IPS-NIHi7 (cell line): ENCODE data around the gene HSD17B8.

Experiments used
- DNase-seq: peaks from one replicate; pipeline ENCODE4 v3.0.0; 2012; ENCODE audit warnings: mixed read lengths; ENCODE audit errors: extremely low spot score

The HSD17B8 gene

DNA sequence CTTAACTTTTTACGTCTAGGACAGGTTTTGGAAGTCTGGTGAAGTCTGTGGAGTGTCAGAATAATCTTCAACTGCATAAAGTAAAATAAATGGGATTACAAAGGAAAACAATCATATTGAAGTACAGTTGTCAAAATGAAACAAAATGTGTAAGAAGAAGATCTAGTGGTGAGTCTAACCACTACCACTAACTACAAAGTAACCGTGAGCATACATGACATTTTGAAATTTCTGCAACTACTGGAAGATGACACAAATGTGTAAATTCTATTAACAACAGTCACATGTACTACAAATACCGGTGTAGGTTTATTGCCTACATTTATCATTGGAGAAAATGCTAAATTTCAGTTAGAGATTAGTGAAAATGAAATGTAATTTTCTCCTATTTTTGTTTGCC is 37.5 kb downstream of the HSD17B8 start:
- no peak for DNase-seq

DNA sequence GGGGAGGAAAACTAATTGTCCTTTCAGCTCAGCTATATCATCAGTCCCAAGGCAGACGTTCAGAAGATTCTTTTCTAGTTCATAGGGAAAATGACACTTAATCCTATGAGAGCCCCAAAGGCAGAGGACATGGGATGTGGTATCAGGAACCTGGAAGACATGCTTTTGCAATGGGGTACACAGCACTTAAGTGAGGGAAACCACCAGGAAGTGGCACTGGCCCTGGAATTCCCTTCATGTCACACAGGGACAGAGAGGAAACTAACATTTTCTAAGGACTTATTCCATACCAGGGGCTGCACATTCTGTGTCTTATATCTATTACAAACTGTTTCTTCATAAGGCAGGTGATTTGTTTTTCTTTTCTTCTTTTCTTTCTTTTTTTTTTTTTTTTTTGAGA is 39.0 kb downstream of the HSD17B8 start:
- DNase-seq: no peak

DNA sequence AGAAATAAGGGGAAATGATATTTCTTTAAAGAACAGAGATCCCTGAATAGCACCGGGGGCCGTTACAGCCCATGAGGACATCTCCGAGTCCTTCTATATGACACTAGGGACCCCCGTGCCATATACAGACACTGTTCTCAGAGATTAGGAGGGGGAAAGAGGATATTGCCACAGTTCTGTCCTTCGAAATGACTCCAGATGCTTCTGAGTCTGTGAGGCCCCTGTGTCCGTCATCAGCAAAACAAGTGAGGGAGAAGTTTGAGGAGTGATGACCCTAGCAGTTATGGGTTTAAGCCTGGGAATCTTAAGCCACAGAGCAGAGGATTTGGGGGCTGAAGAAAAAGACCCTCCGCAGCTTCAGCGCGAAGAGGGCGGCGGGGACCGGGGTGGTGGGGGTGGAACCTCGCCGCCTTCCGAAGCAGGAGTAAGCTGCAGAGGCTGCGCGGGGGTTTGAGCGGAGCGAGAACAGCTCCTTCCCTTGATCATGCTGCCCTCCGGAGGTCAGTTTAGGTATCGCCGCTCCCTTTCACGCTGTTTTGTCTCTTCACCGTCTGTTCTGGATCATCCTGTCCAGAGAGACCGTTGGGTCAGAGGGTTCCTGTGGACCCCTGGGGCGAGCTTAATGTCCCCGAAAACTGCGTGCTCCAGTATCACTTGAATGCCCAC is 43.7 kb downstream of the HSD17B8 start:
- DNase-seq: peak; percentile 83

DNA sequence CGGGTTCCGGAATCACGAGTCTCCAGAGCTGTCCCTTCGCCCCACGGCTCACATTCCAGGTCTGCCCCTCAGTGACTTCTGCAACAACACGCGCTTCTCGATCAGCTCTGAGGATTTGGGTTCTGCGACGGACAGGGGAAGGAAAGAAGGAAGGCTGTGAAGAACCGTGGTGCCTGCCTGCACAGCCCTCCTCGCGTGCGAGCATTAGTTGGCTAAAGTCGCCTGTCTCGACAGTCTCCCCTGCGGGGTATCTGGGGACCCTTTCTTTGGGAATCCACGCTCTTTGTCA is 44.1 kb downstream of the HSD17B8 start:
- no peak for DNase-seq

DNA sequence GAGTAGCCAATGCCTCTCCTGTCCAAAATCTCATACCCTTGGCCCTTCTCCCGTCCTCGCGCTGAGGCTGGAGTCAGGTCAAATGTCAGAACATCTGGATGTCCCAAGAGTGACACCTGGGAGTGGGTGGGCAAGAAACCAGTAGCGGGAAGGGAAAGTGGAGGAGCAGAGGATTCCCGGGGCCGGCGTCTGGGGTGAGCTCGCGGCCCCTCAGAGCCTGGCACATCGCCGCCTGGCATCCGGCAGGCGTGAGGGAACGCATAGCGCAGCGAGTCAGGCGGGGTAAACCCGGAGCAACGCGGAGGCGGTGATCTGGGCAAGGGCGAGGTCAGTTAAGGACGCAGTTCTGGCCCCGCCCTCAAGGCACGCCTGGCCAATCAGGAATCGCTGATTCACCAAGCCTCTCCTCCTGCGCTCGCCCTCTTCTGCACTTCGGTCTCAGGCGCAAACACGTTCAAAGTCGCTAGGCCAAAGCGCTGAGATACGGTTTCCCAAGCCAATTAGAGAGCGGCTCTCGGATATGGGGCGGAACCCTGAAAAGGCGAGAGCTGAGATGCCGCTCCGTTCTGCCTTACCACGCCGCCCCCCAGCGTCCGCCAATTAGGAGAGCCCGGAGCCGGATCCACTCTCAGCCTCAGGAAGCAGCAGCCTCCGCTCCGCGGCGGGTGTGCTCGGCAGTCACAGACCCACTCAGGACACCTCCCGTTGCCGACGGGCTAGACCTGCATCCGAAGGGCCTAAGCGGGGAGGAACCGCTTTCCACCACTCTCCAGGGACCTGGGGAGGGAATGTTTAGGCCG is 44.7 kb downstream of the HSD17B8 start:
- peak; percentile 92 for DNase-seq

DNA sequence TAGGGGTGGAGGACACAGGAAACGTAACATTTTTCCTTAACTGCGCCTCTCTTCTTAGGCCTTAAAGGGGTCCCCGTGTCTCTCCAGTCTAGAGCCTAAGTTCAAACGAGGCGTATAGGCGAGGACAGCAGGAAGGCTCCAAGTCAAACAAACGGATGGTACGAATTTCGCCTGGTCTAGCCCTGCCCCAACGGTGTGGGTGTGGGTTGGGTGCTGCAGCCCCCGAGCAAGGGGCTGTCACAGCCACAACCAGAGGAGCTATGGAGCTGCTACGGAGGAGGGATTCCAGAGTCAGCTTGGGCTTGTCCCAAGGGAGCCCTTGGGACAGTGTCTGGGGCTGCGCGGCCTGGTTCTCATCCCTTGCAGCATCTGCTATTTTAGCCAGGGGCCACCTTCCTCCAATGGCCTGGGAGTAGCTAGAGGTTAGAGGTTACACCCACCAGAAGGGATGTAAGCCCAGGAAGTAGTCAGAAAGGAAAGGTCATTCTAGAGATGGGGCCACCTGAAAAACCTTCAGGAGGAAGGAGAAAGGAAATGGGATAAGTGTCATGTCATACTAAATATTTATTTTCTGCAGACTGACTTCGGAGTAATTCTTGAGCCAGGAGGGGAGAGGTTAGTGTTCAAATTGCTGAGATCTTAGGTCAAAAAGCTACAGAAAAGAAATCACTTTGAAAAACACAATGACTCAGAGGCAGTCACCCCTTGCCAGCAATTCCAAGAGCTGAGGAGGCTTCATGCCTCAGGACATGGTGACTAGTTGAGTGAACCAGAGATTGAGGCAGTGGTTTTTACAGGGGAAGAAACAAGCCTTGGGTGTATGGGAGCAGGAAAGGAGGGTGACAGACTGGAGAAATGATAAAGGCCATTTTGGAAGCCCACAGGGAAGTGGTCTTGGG is 45.5 kb downstream of the HSD17B8 start:
- peak; percentile 15 for DNase-seq

DNA sequence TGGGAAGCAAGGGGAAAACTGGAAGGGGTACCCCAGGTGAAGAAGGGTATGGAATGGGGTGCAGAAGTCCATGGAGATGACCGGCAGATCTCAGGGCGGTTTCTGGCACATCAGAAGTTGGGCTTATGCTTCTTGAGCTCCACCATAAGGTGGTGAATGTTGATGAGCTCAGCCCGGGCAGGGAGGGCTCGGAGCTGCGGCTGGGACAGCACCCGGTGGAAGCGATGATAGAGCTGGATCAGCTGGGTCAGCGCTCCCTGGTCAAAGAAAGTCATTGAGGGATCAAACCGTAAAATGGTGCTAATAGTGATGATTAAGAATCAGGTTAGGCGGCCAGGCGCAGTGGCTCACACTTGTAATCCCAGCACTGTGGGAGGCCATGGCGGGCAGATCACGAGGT is 46.3 kb downstream of the HSD17B8 start:
- no peak for DNase-seq

DNA sequence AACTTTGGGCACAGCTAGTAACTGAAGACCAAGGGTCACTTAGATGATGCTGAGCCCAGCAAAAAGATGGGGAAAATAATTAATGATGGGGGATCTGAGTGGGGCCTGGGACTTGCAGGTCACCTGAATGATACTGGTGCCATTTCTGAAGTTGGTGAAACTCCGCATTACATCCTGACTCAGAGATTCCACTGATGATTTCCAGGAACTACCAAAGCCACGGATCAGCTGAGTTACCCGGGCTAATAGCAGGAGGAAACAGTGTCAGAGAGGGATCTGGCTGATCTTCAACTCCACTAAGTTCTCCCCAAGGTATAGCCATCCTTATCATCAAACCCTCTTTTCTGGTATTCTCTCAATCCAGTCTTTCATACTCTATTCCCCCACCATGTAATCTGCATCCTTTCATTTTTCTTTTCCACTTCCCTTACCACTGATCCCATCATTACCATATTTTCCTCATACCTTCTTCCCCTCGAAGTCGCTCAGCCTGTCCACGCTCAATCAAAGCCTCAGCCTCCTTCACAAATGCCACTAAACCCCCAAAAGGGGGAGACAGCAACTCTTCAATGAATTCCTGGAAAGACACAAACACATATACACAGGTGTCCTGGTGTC is 47.0 kb downstream of the HSD17B8 start:
- DNase-seq: no peak

DNA sequence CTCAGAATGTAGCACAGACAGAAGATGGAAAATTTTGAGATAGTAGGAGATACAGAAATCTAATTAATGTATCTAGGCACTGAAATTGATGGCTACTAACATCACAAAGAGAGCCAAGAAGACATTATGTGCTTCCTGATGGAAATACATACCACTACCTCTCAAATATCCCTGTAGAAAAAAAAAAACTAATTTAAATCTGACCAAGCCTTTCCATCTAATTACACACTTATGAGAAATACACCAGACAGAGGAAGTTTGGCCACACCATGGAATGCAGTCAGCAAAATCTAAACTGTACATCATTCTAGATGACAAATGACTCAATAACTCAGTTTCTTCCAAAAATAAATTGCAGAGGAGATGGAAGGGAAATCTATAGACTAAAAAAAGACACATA is 48.3 kb downstream of the HSD17B8 start:
- no peak for DNase-seq

DNA sequence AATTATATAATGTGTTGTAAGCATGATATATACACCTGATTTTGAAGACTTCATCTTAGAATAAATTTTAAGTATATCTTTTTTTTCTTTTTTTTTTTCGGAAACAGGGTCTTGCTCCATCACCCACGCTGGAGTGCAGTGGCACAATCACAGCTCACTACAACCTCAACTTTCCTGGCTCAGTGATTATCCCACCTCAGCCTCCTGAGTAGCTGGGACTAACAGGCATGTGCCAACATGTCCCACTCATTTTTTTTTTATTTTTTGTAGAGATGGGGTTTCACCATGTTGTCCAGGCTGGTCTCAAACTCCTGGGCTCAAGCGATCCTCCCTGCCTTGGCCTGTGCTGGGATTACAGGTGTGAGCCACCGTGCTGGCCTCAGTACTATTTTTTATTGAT is 50.1 kb downstream of the HSD17B8 start:
- DNase-seq: no peak
